ENCODE measurements around the gene KIAA1328.

KIAA1328 gene

GRCh38 chr18:37230768-37231167, 401.8 kb downstream of the KIAA1328 start:
- no peak for DNase-seq

GRCh38 chr18:37231251-37231650, 402.3 kb downstream of the KIAA1328 start:
- DNase-seq: no peak

GRCh38 chr18:37235583-37235982, 406.7 kb downstream of the KIAA1328 start:
- DNase-seq: no peak

- no peak for DNase-seq
Observed at GRCh38 chr18:37238282-37239108, 409.6 kb downstream of the KIAA1328 start.

GRCh38 chr18:37242091-37242490, 413.2 kb downstream of the KIAA1328 start:
- DNase-seq: no peak

- DNase-seq: no peak
Observed at GRCh38 chr18:37242826-37243560, 414.1 kb downstream of the KIAA1328 start.

GRCh38 chr18:37243741-37244140, 414.8 kb downstream of the KIAA1328 start:
- DNase-seq: no peak

- DNase-seq: no peak
Observed at GRCh38 chr18:37244618-37245017, 415.7 kb downstream of the KIAA1328 start.

- no peak for DNase-seq
Observed at GRCh38 chr18:37246779-37247340, 417.9 kb downstream of the KIAA1328 start.

GRCh38 chr18:37247497-37248161, 418.7 kb downstream of the KIAA1328 start:
- DNase-seq: no peak

- no peak for DNase-seq
Observed at GRCh38 chr18:37248281-37248680, 419.4 kb downstream of the KIAA1328 start.

GRCh38 chr18:37249171-37249886, 420.4 kb downstream of the KIAA1328 start:
- DNase-seq: no peak

GRCh38 chr18:37249895-37250618, 421.1 kb downstream of the KIAA1328 start:
- DNase-seq: no peak

GRCh38 chr18:37251679-37252078, 422.8 kb downstream of the KIAA1328 start:
- no peak for DNase-seq

GRCh38 chr18:37252342-37252741, 423.4 kb downstream of the KIAA1328 start:
- no peak for DNase-seq

GRCh38 chr18:37252854-37253393, 424.0 kb downstream of the KIAA1328 start:
- DNase-seq: no peak

GRCh38 chr18:37253394-37254235, 424.7 kb downstream of the KIAA1328 start:
- no peak for DNase-seq

- DNase-seq: no peak
Observed at GRCh38 chr18:37254236-37254754, 425.4 kb downstream of the KIAA1328 start.

- DNase-seq: no peak
Observed at GRCh38 chr18:37254973-37255372, 426.0 kb downstream of the KIAA1328 start.

GRCh38 chr18:37258131-37258530, 429.2 kb downstream of the KIAA1328 start:
- no peak for DNase-seq

All from NCI-H1417 treated with DMSO at 0.1 percent for 48 hours (cell line).